Measurements from ENCODE around the gene ZC3HAV1. TPM values are rescaled to one million over a fixed set of nuclear protein-coding genes. Genes with fewer than 3 reads are reported as not detected.

The ZC3HAV1 gene
- polyA plus RNA-seq, 1 of the 3 experiments (the other 2 are of a cell fraction): 11.2 TPM

GRCh38 chr7:139091677-139091996, 17.9 kb downstream of the ZC3HAV1 start:
- Histone ChIP-seq H3K79me2 (ENCODE audit: insufficient read depth) (peaks cover 18% of the 10 kb centered on the region; the same call in 1 of the 2 replicates), H2AFZ (ENCODE audit: low read depth) (no peak overlapping the region), H3K27ac (ENCODE audit: low read depth in 2 of 2, low read length in 1 of 2) (no peak overlapping the region), H3F3A (replicated peaks; ENCODE audit: insufficient read depth) (no peaks in the 10 kb centered on the region), H3K9me3 (no peaks in the 10 kb centered on the region), H3K9me2 (no peaks in the 10 kb centered on the region), H3K4me3 (ENCODE audit: low read depth in 2 of 2, low read length in 1 of 2) (no peak overlapping the region), H3K4me2 (no peak overlapping the region), H3K27me3 (ENCODE audit: insufficient read depth) (no peaks in the 10 kb centered on the region), H4K20me1 (ENCODE audit: insufficient read depth) (no peaks in the 10 kb centered on the region), H3K9ac (no peak overlapping the region), H3K36me3 (replicated peaks in 1 of 2; ENCODE audit: control insufficient read depth in 1 of 2, insufficient read depth in 2 of 2, low read length in 1 of 2) (peaks cover 18 to 19% of the 10 kb centered on the region in 2 experiments), H3K4me1 (ENCODE audit: control insufficient read depth in 1 of 2, insufficient read depth in 2 of 2, low read depth in 1 of 2, low read length in 1 of 2) (peaks cover 0 to 3% of the 10 kb centered on the region in 2 experiments; a peak in 1 of 4 replicates)
- TF ChIP-seq SIN3A (IDR thresholded peaks at IDR 0.05; ENCODE audit: borderline replicate concordance, low read depth, low read length): no peak
- no peak for TF ChIP-seq NFIC (IDR thresholded peaks at IDR 0.05; ENCODE audit: borderline replicate concordance)
- TF ChIP-seq FOSL2 (IDR thresholded peaks at IDR 0.05; ENCODE audit: borderline replicate concordance, low read depth): no peak
- no peak for TF ChIP-seq FOXM1 (IDR thresholded peaks at IDR 0.05; ENCODE audit: low read depth)
- no peak for TF ChIP-seq CTCF (IDR thresholded peaks at IDR 0.05)
- TF ChIP-seq MAX (IDR thresholded peaks at IDR 0.05; ENCODE audit: low read depth): no peak
- TF ChIP-seq POLR2AphosphoS5 (IDR thresholded peaks at IDR 0.05; ENCODE audit: low read depth, low read length): no peak
- TF ChIP-seq GATA2 (CRISPR knock-in tag; IDR thresholded peaks at IDR 0.05): no peak
- TF ChIP-seq ELF1 (IDR thresholded peaks at IDR 0.05): no peak
- TF ChIP-seq USF2 (IDR thresholded peaks at IDR 0.05; ENCODE audit: borderline replicate concordance, low read depth, low read length): no peak
- TF ChIP-seq ZBTB33 (IDR thresholded peaks at IDR 0.05; ENCODE audit: borderline replicate concordance, low read depth): no peak
- no peak for TF ChIP-seq SMC3 (IDR thresholded peaks at IDR 0.05; ENCODE audit: low read depth, low read length)
- no peak for TF ChIP-seq RXRA (IDR thresholded peaks at IDR 0.05; ENCODE audit: borderline replicate concordance, low read depth)
- no peak for TF ChIP-seq PBX3 (IDR thresholded peaks at IDR 0.05)
- TF ChIP-seq RAD21 (IDR thresholded peaks at IDR 0.05; ENCODE audit: low read length): no peak
- no peak for TF ChIP-seq GABPA (IDR thresholded peaks at IDR 0.05; ENCODE audit: low read depth)
- TF ChIP-seq RCOR1 (IDR thresholded peaks at IDR 0.05; ENCODE audit: low read length): no peak
- TF ChIP-seq JUND (IDR thresholded peaks at IDR 0.05): no peak
- TF ChIP-seq USF1 (IDR thresholded peaks at IDR 0.05; ENCODE audit: borderline replicate concordance, low read depth): no peak
- ChIA-PET CTCF (interaction anchor here (0.5 to 2.3 kb wide), 3 partner anchors 17 to 205 kb away, joined by 3 to 8 read pairs (median 3); no protein-coding TSS in a partner anchor), POLR2A (no interaction called here)
- WGBS (ENCODE audit: low lambda C conversion rate): 95% methylated on average over 15 of the region's 15 CpGs
- no peak for DNase-seq

Measured in SK-N-SH (cell line).